ENCODE data around the gene CPEB2.

DNA sequence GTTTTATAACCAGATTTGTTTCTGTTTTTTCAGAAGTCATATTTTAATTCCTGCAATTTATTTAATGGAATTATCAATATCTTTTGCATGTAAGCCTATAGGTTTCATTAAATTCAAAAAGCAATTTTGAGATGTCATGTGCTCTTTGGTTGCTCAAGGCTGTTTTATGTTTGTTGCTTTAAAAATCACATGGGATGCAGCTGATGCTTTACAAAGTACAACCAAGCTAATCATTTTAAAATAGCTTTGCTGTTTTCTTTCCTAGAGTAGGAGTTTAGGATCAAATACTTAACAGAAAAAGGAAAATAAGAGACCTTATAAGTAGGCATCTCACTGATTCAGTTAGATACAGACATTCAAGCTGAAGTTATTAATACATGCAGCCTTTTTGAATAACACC lies 11.3 kb downstream of the CPEB2 start:
- TF ChIP-seq POLR2A (IDR thresholded peaks at IDR 0.05; ENCODE audit: low read depth, low read length) (no peak), TAF1 (IDR thresholded peaks at IDR 0.05; ENCODE audit: borderline replicate concordance, low read depth, low read length) (no peak), POLR2AphosphoS5 (IDR thresholded peaks at IDR 0.05; ENCODE audit: low read depth, low read length) (no peak)

Data from GM12892 (cell line).